Suprapubic skin (tissue), 4 donors: Measurements from ENCODE around the gene TEX38. TPM values are rescaled to one million over a fixed set of nuclear protein-coding genes. Genes with fewer than 3 reads are reported as not detected.
"Not testable (repeated sequence)": the region's sequence is repeated elsewhere in the genome, so short reads cannot be mapped to it uniquely, and the experiment has no call there.

Experiments
- DNase-seq, 2 donors: peaks; one replicate each; pipeline ENCODE4 v3.0.0-alpha.2; 2019; ENCODE audit warnings: low spot score in 2 of 2
- H3K27ac ChIP-seq: fragments of 200-600 bp; sonication (generic); one replicate; pipeline ENCODE4 v1.5.1; 2019
- H3K27me3 ChIP-seq: fragments of 200-600 bp; sonication (generic); one replicate; pipeline ENCODE4 v1.5.1; 2019
- H3K36me3 ChIP-seq: fragments of 200-600 bp; sonication (generic); one replicate; pipeline ENCODE4 v1.5.1; 2019
- H3K4me1 ChIP-seq: fragments of 200-600 bp; sonication (generic); one replicate; pipeline ENCODE4 v1.5.1; 2019
- H3K4me3 ChIP-seq: fragments of 200-600 bp; sonication (generic); one replicate; pipeline ENCODE4 v1.5.1; 2019; ENCODE audit warnings: mild to moderate bottlenecking
- H3K9me3 ChIP-seq: fragments of 200-600 bp; sonication (generic); one replicate; pipeline ENCODE4 v1.5.1; 2019
- EP300 ChIP-seq: sonication (generic); formaldehyde crosslinking; IDR thresholded peaks from one replicate; pipeline ENCODE4 v1.6.1; 2017; ENCODE audit warnings: antibody characterized with exemption
- POLR2A ChIP-seq, 2 donors: fragments of 450-650 bp; IDR thresholded peaks; one replicate each; pipeline ENCODE4 v1.6.1; 2017; ENCODE audit warnings: antibody characterized with exemption in 2 of 2, mild to moderate bottlenecking in 2 of 2, moderate library complexity in 2 of 2
- POLR2AphosphoS5 ChIP-seq, 3 donors: sonication (generic); formaldehyde crosslinking; IDR thresholded peaks; one replicate each; pipeline ENCODE4 v1.6.1; 2017; ENCODE audit warnings: antibody characterized with exemption in 3 of 3
- WGBS: methylation state at CpG from one replicate; pipeline ENCODE4 v1.1.5; 2018; 5-methylcytosine and 5-hydroxymethylcytosine counted together
- total RNA-seq, 4 donors: library from RNA; depleted of rRNA; stranded (reverse); fragments of >200 nt; gene quantifications; one replicate each; pipeline ENCODE4 v1.1.0, GENCODE V29; 2016
- TF ChIP-seq, protein P1 (sequence below), 2 donors: fragments of 200-600 bp in 1 of 2; fragments of 450-650 bp in 1 of 2; sonication (generic) in 1 of 2; IDR thresholded peaks; one replicate each; pipeline ENCODE4 v1.5.1; 2016 to 2019; ENCODE audit warnings: antibody characterized with exemption in 2 of 2, mild to moderate bottlenecking in 1 of 2, moderate library complexity in 1 of 2

The TEX38 gene
- total RNA-seq, 4 donors from 2014 or later: not detected

DNA sequence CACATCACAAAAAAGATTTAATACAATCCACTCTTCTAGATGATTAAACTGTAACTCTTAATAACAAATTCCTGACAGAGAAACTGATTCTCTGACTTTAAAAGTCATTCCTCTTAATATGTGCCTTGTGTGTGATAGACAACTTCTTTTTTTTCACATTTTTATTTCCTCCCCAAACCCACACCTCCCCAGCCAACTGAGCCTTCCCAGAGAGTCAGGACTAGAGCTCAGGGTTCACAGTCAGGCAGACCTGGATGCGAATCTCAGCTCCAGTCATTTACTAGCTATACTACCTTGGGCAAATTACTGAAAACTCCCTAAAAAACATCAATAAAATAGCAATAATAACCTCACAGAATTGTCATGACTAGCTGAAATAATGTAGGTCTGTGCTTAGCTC lies 17.6 kb upstream of the TEX38 start:
- DNase-seq: no peak
- no peaks in the 10 kb centered on the region for H3K27me3 ChIP-seq
- no peaks in the 10 kb centered on the region for H3K9me3 ChIP-seq
- TF ChIP-seq POLR2AphosphoS5 (IDR thresholded peaks at IDR 0.05): no peak
- TF ChIP-seq, protein P1, sequence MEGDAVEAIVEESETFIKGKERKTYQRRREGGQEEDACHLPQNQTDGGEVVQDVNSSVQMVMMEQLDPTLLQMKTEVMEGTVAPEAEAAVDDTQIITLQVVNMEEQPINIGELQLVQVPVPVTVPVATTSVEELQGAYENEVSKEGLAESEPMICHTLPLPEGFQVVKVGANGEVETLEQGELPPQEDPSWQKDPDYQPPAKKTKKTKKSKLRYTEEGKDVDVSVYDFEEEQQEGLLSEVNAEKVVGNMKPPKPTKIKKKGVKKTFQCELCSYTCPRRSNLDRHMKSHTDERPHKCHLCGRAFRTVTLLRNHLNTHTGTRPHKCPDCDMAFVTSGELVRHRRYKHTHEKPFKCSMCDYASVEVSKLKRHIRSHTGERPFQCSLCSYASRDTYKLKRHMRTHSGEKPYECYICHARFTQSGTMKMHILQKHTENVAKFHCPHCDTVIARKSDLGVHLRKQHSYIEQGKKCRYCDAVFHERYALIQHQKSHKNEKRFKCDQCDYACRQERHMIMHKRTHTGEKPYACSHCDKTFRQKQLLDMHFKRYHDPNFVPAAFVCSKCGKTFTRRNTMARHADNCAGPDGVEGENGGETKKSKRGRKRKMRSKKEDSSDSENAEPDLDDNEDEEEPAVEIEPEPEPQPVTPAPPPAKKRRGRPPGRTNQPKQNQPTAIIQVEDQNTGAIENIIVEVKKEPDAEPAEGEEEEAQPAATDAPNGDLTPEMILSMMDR (IDR thresholded peaks at IDR 0.05): no peak
- no peak for TF ChIP-seq EP300
- no peak for TF ChIP-seq POLR2A (IDR thresholded peaks at IDR 0.05)
- no peaks in the 10 kb centered on the region for H3K4me1 ChIP-seq
- WGBS: 82% methylated on average over 1 of the region's 1 CpG
- peaks cover 62% of the 10 kb centered on the region for H3K36me3 ChIP-seq
- no peak overlapping the region for H3K27ac ChIP-seq
- H3K4me3 ChIP-seq: no peak overlapping the region

DNA sequence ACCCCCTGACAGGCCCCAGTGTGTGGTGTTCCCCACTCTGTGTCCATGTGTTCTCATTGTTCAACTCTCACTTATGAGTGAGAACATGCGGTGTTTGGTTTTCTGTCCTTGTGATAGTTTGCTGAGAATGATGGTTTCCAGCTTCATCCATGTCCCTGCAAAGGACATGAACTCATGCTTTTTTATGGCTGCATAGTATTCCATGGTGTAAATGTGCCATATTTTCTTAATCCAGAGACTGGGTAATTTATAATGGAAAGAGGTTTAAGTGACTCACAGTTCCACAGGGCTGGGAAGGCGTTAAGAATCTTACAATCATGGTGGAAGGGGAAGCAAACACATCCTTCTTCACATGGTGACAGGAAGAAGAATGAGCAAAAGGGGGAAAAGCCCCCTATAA lies 17.0 kb upstream of the TEX38 start:
- DNase-seq, H3K4me3 ChIP-seq, H3K27me3 ChIP-seq, H3K9me3 ChIP-seq, H3K27ac ChIP-seq, H3K4me1 ChIP-seq: not testable (repeated sequence)
- H3K36me3 ChIP-seq: peaks cover 55% of the 10 kb centered on the region
- WGBS: 100% methylated on average over 2 of the region's 2 CpGs

DNA sequence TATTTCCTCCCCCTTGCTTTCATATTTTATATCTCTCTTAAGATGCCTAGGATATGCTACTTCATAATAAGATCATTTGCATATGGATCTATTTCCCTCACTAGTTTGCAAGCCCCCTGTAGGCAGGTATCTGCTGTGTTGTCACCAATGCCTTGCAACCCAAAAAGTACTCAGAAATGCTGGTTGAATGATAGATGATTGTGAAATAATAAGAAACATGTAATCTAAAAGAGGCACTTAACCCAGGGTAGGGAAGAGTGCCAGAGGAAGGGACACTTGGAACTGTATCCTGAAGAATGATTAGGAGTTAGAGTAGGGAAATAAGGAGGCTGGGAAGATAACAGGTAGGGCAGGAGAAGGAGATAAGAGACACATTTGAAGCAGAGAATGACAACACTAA lies 15.8 kb upstream of the TEX38 start:
- no peaks in the 10 kb centered on the region for H3K4me1 ChIP-seq
- no peak overlapping the region for H3K4me3 ChIP-seq
- TF ChIP-seq POLR2AphosphoS5 (IDR thresholded peaks at IDR 0.05) (no peak), EP300 (no peak), POLR2A (IDR thresholded peaks at IDR 0.05) (no peak)
- TF ChIP-seq, protein P1 (IDR thresholded peaks at IDR 0.05): no peak
- no peaks in the 10 kb centered on the region for H3K9me3 ChIP-seq
- DNase-seq: no peak
- no peaks in the 10 kb centered on the region for H3K27me3 ChIP-seq
- H3K27ac ChIP-seq: no peak overlapping the region
- peaks cover 45% of the 10 kb centered on the region for H3K36me3 ChIP-seq

DNA sequence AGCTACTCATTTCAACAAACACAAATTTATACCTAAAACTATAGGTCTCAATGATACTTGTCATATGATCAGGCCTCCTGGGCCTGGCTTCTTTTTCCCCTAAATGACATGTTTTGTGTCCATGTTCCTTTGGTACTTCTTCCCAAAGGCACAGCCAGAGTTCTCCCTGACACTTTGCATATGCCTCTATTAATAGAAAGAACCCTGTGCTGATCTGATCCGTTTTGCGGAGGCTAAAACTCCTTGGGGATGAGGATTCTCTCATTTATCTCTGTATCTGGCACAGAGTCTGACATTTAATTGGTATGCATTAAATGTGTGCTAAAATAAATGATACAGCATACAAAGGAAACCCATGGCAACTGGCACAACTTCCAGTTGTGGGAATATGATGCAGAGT lies 15.0 kb upstream of the TEX38 start:
- Histone ChIP-seq H3K4me1 (no peaks in the 10 kb centered on the region), H3K27ac (no peak overlapping the region), H3K27me3 (no peaks in the 10 kb centered on the region), H3K9me3 (no peaks in the 10 kb centered on the region), H3K4me3 (no peak overlapping the region), H3K36me3 (peaks cover 45% of the 10 kb centered on the region)
- no peak for TF ChIP-seq EP300
- no peak for TF ChIP-seq POLR2AphosphoS5 (IDR thresholded peaks at IDR 0.05)
- TF ChIP-seq POLR2A (IDR thresholded peaks at IDR 0.05): no peak
- no peak for DNase-seq
- WGBS: 56% methylated on average over 2 of the region's 2 CpGs

- H3K36me3 ChIP-seq: peaks cover 44% of the 10 kb centered on the region
- DNase-seq: no peak
- no peak for TF ChIP-seq EP300
- no peaks in the 10 kb centered on the region for H3K4me1 ChIP-seq
- H3K4me3 ChIP-seq: no peak overlapping the region
- H3K27ac ChIP-seq: no peak overlapping the region
- no peaks in the 10 kb centered on the region for H3K27me3 ChIP-seq
- 86% methylated on average over 1 of the region's 1 CpG for WGBS
- H3K9me3 ChIP-seq: no peaks in the 10 kb centered on the region
Measured at GRCh38 chr1:46657775-46658174, 13.9 kb upstream of the TEX38 start.

GRCh38 chr1:46659307-46659870 lies 12.3 kb upstream of the TEX38 start:
- Histone ChIP-seq H3K27me3 (no peaks in the 10 kb centered on the region), H3K4me3 (no peak overlapping the region), H3K4me1 (no peaks in the 10 kb centered on the region), H3K9me3 (no peaks in the 10 kb centered on the region), H3K27ac (no peak overlapping the region), H3K36me3 (peaks cover 50% of the 10 kb centered on the region)
- DNase-seq: no peak
- TF ChIP-seq POLR2A (IDR thresholded peaks at IDR 0.05): no peak
- TF ChIP-seq, protein P1 (IDR thresholded peaks at IDR 0.05): no peak
- TF ChIP-seq EP300: no peak
- no peak for TF ChIP-seq POLR2AphosphoS5 (IDR thresholded peaks at IDR 0.05)
- 64% methylated on average over 2 of the region's 2 CpGs for WGBS

DNA sequence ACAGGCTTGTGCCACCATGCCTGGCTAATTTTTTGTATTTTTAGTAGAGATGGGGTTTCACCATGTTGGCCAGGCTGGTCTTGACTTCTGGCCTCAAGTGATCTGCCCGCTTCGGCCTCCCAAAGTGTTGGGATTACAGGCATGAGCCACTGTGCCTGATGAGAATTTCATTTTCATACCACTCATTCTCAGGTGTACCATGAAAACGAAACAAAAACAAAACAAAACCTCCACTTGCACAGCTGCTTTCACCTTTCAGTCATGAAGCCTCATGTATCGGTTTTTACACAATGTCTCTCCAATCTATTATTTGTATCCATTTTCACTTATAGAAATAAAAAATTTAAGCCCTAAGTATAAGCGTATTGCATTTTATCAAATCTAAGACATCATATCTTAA lies 11.5 kb upstream of the TEX38 start:
- DNase-seq, H3K27ac ChIP-seq, H3K4me1 ChIP-seq, H3K4me3 ChIP-seq, H3K27me3 ChIP-seq, H3K9me3 ChIP-seq: not testable (repeated sequence)
- H3K36me3 ChIP-seq: peaks cover 44% of the 10 kb centered on the region
- WGBS: 92% methylated on average over 5 of the region's 5 CpGs

- not testable (repeated sequence) for DNase-seq, H3K27me3 ChIP-seq, H3K9me3 ChIP-seq, H3K27ac ChIP-seq, H3K4me3 ChIP-seq
- Histone ChIP-seq H3K4me1 (peaks cover 19% of the 10 kb centered on the region), H3K36me3 (peaks cover 23% of the 10 kb centered on the region)
- WGBS: 97% methylated on average over 4 of the region's 5 CpGs
Measured at GRCh38 chr1:46662919-46663318, 8.7 kb upstream of the TEX38 start.
